DOHH2 (cell line): ENCODE measurements around the gene CABLES1.

Experiments used
- CTCF ChIP-seq: fragments of 200-600 bp; sonication (generic); IDR thresholded peaks from one replicate; pipeline ENCODE4 v1.5.1; 2014; ENCODE audit warnings: antibody characterized with exemption, mild to moderate bottlenecking, low read depth, low read length; ENCODE audit not compliant: poor library complexity, severe bottlenecking
- EZH2phosphoT487 ChIP-seq: fragments of 200-600 bp; sonication (generic); IDR thresholded peaks from 2 replicates; pipeline ENCODE4 v1.6.1; 2017; ENCODE audit warnings: borderline replicate concordance, mild to moderate bottlenecking, antibody characterized with exemption, low read length, moderate library complexity, mixed read lengths

- TF ChIP-seq EZH2phosphoT487 (no peak), CTCF (no peak)
These were observed 135.8 kb downstream of the CABLES1 start for GRCh38 chr18:23270986-23271680.
